ENCODE data around the gene THRSP.
"Not testable (repeated sequence)": the region's sequence is repeated elsewhere in the genome, so short reads cannot be mapped to it uniquely, and the experiment has no call there.

THRSP gene

DNA sequence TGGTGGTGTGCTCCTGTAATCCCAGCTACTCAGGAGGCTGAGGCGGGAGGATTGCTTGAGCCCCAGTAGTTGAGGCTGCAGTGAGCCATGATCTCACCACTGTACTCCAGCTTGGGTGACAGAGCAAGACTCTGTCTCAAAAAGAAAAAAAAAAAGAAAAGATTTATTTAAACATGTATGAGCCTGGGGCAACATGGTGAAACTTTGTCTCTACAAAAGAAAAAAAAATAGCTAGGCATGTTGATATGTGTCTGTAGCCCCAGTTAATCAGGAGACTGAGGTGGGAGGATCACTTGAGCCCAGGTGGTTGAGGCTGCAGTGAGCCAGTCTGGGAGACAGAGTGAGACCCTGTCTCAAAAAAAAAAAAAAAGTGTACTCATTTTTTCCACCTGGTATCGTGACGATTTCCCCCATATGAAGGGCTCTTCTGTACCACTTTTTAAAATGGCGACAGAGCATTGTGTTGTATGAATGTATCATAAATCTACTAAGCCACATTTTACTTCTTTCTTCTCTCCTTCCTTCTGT is 24.2 kb upstream of the THRSP start:
- no peak for DNase-seq (ENCODE audit: low read depth)

DNA sequence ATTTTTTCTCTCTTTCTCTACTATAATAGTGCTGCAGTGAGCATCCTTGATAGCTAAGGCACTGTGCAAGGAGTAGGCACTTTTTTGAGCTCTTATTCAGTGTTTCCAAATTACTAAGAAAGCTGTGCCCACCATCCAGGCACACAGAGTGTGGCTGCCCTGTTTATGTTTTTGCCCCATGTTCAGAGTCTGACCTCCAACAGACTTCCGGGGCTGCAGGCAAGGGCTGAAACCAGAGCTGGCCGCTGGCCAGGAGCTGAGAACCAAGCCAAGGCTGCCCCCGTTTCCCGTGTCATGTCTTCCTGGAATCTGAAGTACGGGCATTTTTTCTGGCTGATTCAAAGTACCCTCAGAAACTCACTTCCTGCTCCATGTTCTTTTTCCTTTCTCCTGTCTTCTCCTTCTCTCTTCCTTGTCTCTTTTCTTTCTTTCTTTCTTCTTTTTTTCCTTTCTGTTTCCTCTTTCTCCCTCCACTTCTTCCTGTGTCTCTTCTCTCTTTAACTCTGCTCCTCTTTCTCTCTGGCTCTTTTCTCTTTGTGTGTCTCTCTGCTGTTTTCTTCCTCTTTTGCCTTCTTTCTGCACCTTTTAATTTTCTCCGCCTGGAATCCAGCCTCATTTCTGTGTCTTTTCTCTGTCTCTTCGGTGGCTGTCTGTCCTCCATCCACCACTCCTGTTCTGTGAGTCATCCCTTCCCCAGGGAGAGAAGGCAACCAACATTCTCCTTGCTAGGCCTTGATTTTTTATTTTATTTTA is 23.6 kb upstream of the THRSP start:
- peak; percentile 15 for DNase-seq (ENCODE audit: low read depth)

DNA sequence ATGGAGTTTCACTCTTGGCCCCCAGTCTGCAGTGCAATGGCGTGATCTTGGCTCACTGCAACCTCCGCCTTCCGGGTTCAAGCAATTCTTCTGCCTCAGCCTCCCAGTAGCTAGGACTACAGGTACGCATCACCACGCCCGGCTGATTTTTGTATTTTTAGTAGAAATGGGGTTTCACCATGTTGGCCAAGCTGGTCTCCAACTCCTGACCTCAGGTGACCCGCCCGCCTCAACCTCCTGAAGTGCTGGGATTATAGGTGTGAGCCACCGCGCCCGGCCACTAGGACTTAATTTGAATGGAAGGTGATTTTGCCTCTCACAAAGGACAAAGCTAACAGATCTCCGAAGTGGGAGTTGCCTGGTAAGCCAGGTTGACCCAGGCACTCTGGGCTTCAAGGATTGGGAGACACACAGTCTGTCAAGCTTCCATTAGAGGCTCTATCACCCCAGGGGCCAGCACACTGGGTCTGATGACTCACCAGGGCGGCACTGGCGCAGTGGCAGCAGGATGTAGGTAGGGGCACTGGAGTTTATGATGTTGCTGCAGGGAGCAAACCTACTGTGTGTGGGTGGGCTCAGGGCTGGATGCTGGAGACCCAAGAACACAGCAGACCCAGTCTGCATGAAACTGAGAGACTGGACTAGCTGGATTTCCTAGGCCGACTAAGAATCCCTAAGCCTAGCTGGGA is 22.8 kb upstream of the THRSP start:
- no peak for DNase-seq (ENCODE audit: low read depth)

DNA sequence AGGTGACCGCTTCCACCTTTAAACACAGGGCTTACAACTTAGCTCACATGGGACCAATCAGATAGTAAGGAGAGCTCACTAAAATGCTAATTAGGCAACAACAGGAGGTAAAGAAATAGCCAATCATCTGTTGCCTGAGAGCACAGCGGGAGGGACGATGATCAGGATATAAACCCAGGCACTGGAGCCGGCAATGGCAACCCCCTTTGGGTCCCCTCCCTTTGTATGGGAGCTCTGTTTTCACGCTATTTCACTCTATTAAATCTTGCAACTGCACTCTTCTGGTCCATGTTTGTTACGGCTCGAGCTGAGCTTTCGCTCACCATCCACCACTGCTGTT is 22.3 kb upstream of the THRSP start:
- DNase-seq (ENCODE audit: low read depth), result not testable (repeated sequence)

DNA sequence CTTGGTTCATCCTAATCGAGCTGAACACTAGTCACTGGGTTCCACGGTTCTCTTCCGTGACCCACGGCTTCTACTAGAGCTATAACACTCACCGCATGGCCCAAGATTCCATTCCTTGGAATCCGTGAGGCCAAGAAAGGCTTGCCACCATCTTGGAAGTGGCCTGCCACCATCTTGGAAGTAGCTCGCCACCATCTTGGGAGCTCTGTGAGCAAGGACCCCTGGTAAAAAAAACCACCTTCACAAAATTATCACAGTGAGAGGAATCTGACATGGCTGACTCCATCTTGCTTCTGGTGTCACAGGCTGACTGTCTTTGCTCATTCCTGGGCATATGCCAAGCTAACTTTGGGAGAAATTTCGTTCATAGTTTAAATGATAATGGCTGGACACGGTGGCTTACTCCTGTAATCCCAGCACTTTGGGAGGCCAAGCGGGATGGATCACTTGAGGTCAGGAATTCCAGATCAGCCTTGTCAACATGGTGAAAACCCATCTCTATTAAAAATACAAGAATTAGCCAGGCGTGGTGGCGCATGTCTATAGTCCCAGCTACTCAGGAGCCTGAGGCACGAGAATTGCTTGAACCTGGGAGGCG is 21.7 kb upstream of the THRSP start:
- no peak for DNase-seq (ENCODE audit: low read depth)

DNA sequence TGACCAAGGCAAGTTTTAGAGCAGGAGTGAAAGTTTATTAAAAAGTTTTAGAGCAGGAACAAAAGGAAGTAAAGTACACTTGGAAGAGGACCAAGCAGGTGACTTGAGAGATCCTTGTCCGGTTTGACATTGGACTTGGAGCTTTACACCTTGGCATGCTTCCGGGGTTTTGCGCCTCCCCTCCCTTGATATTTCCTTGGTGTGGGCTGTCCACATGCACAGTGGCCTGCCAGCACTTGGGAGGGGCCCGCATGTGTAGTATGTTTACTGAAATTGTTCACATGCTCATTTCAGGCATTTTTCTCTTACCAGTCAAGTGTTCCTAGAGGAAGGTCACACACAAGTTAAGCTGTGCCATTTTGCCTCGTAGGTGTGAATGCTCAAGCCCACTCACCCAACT is 19.0 kb upstream of the THRSP start:
- DNase-seq (ENCODE audit: low read depth), result no peak

DNA sequence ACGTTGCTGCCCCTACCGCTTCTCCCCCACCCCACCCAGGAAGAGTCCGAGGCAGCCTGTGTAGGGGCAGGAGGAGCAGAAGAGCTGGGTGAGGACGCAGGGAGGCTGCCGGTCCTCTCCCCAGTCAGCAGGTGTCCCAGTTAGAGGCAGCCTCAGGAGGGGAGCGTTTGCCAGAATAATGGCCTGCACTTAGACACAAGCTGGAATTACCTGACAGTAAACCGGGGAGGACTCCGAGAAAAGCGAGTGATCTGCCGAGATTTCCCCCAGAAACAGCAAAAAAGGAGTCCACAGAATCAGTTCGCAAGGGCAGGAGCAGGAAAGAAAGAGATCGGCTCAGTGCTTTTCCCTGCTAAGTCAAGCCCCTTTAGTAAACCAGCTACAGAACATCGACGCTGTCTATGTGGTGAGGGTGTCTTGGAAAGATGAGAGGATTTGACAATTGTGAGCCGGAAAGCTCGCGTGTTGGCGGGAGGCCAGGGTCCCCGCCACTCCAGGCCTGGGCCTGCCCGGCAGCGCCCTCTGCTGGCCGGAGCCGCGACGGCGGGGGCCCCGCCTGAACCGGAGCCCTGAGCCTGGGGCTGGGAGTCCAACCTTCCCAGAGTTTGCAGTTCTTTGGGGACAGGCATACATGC is 17.7 kb upstream of the THRSP start:
- DNase-seq (ENCODE audit: low read depth), result peak; percentile 80

DNA sequence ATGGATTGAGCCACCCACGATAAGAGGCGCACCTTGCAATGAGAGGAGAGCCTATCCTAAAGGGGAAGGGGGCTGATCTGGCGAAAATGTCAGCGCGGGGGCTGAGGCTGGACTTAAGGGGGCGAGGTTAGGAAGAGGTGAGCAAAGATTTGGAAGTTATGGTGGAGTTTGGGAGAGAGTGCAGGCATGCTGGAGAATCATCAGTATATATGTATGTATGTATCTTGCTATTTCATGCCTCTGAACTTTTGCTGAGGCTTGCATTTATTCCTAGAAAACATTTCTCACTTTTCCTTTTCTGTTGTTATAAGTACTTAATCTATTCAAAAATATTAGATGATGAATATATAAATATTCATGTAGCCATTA is 17.2 kb upstream of the THRSP start:
- no peak for DNase-seq (ENCODE audit: low read depth)

DNA sequence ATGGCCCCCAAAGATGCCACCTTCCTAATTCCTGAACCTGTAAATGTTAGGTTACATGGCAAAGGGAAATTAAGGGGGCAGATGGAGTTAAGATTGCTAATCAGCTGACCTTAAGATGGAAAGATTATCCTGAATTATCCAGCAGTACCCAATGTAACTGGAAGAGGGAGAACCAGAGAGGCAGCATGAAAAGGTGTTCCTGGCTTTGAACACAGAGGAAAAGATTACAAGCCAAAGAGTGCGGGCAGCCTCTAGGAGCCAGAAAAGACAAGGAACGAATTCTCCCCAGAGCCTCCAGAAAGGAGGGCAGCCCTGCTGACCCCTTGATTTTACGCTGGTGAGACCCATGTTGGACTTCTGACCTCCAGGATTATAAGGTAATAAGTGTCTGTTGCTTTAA is 15.1 kb upstream of the THRSP start:
- DNase-seq (ENCODE audit: low read depth), result no peak

DNA sequence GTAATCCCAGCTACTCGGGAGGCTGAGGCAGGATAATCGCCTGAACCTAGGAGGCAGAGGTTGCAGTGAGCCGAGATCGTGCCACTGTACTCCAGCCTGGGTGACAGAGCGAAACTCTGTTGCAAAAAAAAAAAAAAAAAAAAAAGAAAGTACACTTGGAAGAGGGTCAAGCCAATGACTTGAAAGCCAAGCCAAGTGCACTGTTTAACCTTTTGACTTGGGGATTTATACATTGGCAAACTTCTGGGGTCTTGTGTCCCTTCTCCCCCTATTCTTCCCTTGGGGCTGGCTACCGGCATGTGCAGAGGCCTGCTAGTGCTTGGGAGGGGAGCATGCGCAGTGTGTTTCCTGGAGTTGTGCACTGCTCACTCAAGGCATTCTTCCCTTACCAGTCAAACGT is 14.3 kb upstream of the THRSP start:
- DNase-seq (ENCODE audit: low read depth), result no peak

DNA sequence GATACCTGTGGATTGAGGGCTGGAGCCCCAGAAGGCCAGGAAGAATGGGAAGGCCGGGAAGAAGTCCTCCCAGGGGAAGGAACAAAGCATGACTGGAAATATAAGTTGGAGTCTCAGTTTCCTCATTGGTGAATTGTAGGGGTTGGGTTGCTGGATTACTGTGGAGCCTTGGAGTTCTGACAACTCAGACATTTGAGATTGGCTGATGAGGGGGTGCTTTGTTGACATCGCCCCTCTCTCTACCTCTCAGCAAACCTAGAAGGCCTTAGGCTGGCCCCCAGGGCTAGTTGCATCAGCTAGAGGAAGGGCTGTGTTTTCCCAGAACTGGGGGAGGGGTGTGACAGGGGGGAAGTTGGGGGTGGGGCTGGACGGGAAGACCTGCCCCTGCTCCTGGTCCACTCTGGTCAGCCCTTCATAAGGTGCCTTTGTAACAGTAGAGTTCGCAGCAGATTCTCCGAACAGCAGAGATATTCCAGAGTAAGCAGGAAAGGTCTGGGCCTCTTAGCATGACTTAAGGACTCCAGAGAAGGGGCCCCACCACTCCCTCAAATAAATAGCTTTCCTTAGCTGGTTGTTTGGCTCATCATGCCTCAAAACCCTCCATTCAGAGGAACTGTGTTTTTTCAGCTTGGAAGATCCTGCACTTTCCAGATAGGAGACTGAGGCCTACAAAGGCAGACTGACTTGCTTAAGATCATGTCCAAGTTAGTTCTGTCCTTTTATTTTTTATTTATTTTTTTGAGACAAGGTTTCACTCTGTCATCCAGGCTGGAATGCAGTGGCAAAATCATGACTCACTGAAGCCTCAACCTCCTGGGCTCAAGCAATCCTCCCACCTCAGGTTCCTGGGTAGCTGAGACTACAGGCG is 12.5 kb upstream of the THRSP start:
- DNase-seq (ENCODE audit: low read depth), result no peak

DNA sequence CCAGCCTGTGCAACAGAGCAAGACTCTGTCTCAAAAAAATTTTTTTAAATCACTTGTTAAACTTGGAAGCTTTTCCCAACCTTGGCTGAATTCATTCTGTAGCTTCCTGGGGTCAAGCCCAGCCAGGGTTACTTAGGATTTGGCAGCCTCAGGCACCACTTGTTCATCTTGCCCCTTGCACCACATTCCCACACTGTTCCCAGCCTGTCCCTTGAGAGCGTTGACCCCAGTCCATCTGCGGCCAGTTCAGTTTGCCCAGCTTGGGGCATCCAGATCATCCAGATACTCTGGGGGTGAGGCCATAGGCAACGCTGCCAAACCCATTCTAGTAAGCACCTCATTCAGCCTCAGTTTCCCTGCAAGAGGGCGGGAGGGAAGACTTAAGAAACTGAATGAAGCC is 8.7 kb upstream of the THRSP start:
- DNase-seq (ENCODE audit: low read depth), result no peak

DNA sequence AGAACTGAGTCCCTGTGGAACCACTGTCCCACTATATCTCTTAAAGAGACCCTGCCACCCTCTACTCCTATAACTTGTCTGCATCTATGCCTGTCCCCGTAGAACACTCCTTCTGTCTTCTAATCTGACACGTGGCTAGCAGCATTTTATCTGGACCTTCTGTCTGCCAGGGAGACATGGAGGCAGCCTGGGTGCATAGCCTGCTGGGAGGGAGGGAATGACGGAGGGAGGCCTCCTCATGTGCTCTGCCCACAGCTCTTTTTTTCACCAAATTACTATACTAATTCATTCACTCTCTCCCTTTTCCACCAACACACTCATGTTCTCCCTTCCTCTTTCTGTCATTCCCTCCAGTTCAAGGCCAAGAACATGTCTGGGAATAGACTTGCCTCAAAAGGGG is 7.6 kb upstream of the THRSP start:
- no peak for DNase-seq (ENCODE audit: low read depth)

DNA sequence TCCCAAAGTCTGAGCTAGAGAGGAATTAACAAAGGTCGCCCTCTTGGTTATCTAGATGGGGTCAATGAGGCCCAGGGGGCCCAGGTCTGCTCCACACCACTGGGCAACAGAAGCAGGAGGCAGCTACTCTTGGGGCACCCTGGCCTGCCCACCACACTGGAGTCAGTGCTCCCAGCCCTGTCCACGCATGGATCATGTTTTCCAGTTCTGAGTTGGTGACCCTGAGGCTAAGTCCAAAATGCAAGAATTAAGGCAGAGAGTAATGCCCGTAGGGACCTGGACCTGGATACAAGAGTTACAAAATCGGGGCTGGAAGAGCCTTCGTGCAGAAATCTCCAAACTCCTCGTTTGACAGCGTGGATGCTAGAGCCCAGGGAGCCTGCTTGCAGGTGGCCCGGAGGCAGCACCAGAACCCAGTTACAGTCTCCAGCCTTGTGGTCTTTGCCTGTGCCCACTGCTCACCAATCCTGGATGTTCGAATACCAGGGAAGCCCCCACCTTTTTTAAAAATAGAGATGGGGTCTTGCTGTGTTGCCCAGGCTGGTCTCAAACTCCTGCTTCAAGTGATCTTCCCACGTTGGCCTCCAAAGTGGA is 6.1 kb upstream of the THRSP start:
- DNase-seq (ENCODE audit: low read depth), result no peak

DNA sequence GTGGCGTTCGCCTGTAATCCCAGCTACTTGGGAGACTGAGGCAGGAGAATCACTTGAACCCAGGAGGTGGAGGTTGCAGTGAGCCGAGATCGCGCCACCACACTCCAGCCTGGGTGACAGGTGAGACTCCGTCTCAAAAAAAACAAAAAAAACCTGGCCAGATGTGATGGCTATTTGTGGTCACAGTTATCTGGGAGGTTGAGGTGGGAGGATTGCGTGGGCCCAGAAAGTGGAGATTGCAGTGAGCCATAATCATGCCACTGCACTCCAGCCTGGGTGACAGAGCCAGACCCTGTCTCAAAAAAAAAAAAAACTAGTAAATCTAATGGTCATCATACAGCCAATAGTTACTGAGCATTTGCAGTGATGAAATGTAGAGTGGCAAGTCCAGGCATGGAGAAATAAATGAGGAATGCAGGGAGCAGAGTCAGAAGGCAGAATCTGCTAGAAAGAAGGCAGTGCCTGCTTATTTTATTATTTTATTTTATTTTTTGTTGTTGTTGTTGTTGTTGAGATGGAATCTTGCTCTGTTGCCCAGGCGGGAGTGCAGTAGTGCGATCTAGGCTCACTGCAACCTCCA is 3.8 kb upstream of the THRSP start:
- DNase-seq (ENCODE audit: low read depth), result not testable (repeated sequence)

DNA sequence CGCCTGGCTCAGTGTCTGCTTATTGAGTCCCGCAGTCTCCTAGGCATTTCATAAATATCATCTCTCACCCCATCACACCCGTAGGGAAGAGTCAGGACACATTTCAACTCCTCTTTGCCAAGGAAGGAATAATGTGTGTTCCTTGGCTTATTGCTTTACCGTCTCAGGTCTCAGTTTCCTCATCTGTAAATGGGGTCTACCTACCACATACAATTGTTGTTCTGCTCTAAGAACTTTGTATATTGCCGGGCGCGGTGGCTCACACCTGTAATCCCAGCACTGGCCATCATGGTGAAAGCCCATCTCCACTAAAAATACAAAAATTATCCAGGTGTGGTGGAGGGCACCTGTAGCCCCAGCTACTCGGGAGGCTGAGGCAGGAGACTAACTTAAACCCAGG is 3.1 kb upstream of the THRSP start:
- no peak for DNase-seq (ENCODE audit: low read depth)

DNA sequence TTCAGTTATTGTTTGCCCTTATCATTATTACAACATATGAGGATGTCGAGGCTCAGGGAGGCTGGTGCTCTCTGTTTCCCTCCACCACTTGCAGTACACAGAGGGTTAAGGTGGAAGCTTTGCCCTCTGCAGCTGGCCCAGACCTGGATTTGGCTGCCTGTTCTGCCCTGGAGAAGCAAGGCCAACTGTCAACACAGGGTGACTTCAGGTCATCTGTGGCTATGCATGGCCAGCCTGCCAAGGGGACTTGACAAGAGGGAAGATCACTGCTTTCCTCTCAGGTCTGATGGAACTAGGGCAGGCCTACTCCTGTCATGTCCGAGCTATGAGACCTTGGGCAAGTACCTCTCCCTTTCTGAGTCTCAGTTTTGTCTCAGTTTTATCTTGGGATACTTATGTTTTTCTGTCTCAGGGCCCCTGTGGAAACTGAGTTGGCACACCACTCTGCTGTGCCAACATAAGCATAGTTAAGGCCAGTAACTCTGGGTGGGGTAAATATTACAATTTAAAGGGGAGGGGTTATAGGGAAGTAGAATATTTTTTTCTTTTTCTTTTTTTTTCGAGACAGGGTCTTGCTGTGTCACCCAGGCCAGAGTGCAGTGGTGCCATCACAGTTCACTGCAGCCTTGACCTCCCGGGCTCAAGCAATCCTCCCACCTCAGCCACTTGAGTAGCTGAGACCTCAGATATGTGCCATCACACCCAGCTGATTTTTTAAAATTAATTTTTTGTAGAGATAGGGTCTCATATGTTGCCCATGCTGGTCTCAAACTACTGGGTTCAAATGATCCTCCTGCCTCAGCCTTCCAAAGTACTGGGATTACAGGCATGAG is 2.4 kb upstream of the THRSP start:
- DNase-seq (ENCODE audit: low read depth), result no peak

DNA sequence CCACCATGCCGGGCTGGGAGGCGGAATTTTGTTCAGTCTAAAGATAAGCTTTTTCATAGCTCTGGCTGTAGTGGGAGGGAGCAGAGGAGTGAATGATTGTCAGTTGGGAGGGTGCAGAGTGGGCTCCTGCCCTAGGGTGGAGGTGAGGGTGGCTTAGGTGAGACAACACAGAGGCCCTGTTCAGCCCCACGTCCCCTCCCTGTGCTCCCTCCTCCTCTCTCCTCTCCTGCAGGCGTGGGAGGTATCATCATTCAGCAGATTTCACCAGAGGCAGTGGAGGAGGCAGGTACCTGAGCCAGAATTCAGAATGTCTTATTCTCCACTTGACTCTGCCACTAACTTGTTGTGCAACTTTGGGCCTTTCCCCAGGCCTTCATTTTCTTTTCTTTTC is 1.7 kb upstream of the THRSP start:
- no peak for DNase-seq (ENCODE audit: low read depth)

DNA sequence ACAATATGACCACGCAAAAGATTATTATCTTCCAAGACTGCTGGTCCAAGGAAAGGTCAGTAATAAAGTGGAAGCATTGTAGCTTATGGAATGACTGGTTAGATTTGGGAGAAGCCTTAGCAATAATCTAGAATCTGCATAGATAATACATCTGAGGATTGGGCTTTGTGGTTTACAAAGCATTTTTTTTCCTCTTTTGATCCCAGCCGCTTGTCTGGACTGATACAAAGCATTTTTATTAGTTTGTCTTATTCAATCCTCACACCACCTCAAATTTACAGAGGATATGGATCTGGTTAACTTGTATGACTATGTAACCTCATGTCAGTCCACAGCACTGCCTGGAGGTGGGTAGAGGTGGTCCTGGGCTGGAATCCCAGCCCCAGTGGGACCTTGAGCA is 990 bp upstream of the THRSP start:
- DNase-seq (ENCODE audit: low read depth), result no peak

DNA sequence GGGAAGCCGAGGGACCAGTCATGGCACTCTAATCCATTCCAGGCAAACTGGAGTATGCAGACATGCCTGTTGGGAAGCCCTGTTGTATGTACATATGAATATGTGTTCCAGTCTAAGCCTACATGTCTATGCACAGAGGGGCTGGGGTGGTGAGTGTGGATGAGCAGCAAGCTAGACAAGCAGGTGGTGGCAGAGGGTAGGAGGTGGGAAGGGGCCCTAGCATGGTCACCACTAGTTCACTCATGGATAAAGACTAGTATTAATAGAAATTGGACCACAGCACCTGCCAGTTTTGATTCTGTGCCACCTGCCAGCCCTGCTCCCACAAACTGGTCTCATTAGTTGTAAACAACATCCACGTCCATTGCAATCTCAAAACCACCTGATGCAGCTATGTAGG is 1.5 kb downstream of the THRSP start:
- no peak for DNase-seq (ENCODE audit: low read depth)
